HEK293 (cell line): Measurements from ENCODE around the gene XCL1.

Experiments used
- CTCF ChIA-PET: fragments of 350-600 bp; formaldehyde crosslinking; extraction: SDS; loops from one replicate; lab custom pipeline; 2021; ENCODE audit warnings: antibody characterized with exemption; lab: Yijun Ruan, JAX
- POLR2A ChIA-PET: fragments of 300-600 bp; formaldehyde crosslinking; extraction: SDS; loops from one replicate; lab custom pipeline; 2020; ENCODE audit warnings: antibody characterized with exemption, inconsistent platforms; lab: Yijun Ruan, JAX
- H3K27ac ChIP-seq: fragments of 200-500 bp; sonication (Bioruptor generic); 2 replicates; pipeline ENCODE4 v1.5.1; 2014; ENCODE audit warnings: low read depth, low read length, control low read depth, inconsistent platforms; ENCODE audit errors: extremely low read depth
- H3K36me3 ChIP-seq, 2 experiments: fragments of 200-500 bp in 1 of 2; sonication (Bioruptor generic) in 1 of 2; 1 replicate in 1 of 2; 2 replicates in 1 of 2; pipeline ENCODE4 v1.5.1; 2014 to 2017; ENCODE audit warnings: inconsistent platforms in 2 of 2, low read length in 2 of 2; ENCODE audit not compliant: control insufficient read depth in 2 of 2, insufficient read depth in 1 of 2
- H3K4me1 ChIP-seq: fragments of 200-500 bp; sonication (Bioruptor generic); 2 replicates; pipeline ENCODE4 v1.5.1; 2014; ENCODE audit warnings: mild to moderate bottlenecking, low read length, inconsistent platforms; ENCODE audit not compliant: control insufficient read depth, insufficient read depth
- H3K4me3 ChIP-seq: 2 replicates; pipeline ENCODE4 v1.5.1; 2011; ENCODE audit warnings: low read depth, mild to moderate bottlenecking, control low read depth, low read length, moderate library complexity
- H3K9me3 ChIP-seq: fragments of 200-500 bp; sonication (Bioruptor generic); 2 replicates; pipeline ENCODE4 v1.5.1; 2014; ENCODE audit warnings: low read depth, low read length, inconsistent platforms; ENCODE audit not compliant: control insufficient read depth, insufficient read depth
- FEZF1 ChIP-seq: fragments of 450-650 bp; formaldehyde crosslinking; IDR thresholded peaks from 2 replicates; pipeline ENCODE4 v1.5.1; 2016; ENCODE audit warnings: missing biosample characterization, missing genetic modification characterization
- HOXA7 ChIP-seq: sonication (generic); formaldehyde crosslinking; IDR thresholded peaks from 2 replicates; pipeline ENCODE4 v1.8.1; 2022; ENCODE audit warnings: missing genetic modification reagents, borderline replicate concordance
- KLF10 ChIP-seq: fragments of 450-650 bp; IDR thresholded peaks from 2 replicates; pipeline ENCODE4 v1.5.1; 2018; ENCODE audit warnings: missing biosample characterization, mild to moderate bottlenecking, missing genetic modification characterization
- SETDB1 ChIP-seq: IDR thresholded peaks from one replicate; pipeline ENCODE4 v1.6.1; 2017; ENCODE audit warnings: mild to moderate bottlenecking, low read length, moderate library complexity, mixed read lengths; ENCODE audit not compliant: insufficient read length
- ZBTB1 ChIP-seq: fragments of 450-650 bp; formaldehyde crosslinking; IDR thresholded peaks from 2 replicates; pipeline ENCODE4 v1.5.1; 2016; ENCODE audit warnings: missing biosample characterization, missing genetic modification characterization
- ZBTB17 ChIP-seq: fragments of 450-650 bp; formaldehyde crosslinking; IDR thresholded peaks from 2 replicates; pipeline ENCODE4 v1.5.1; 2016; ENCODE audit warnings: missing biosample characterization, missing genetic modification characterization
- ZNF121 ChIP-seq: fragments of 450-650 bp; formaldehyde crosslinking; IDR thresholded peaks from 2 replicates; pipeline ENCODE4 v1.5.1; 2016; ENCODE audit warnings: missing biosample characterization, missing genetic modification characterization
- ZNF16 ChIP-seq: fragments of 450-650 bp; formaldehyde crosslinking; IDR thresholded peaks from 2 replicates; pipeline ENCODE4 v1.5.1; 2016; ENCODE audit warnings: low read depth, missing biosample characterization, missing genetic modification characterization
- ZNF174 ChIP-seq: fragments of 450-650 bp; formaldehyde crosslinking; IDR thresholded peaks from 2 replicates; pipeline ENCODE4 v1.5.0; 2017; ENCODE audit warnings: missing biosample characterization, mild to moderate bottlenecking, missing genetic modification characterization
- ZNF221 ChIP-seq: fragments of 450-650 bp; formaldehyde crosslinking; IDR thresholded peaks from 2 replicates; pipeline ENCODE4 v1.5.1; 2017; ENCODE audit warnings: missing biosample characterization, missing genetic modification characterization, borderline replicate concordance
- ZNF404 ChIP-seq: fragments of 450-650 bp; formaldehyde crosslinking; IDR thresholded peaks from 2 replicates; pipeline ENCODE4 v1.5.1; 2017; ENCODE audit warnings: missing biosample characterization, missing genetic modification characterization
- ZNF514 ChIP-seq: fragments of 450-650 bp; formaldehyde crosslinking; IDR thresholded peaks from 2 replicates; pipeline ENCODE4 v1.5.1; 2016; ENCODE audit warnings: missing biosample characterization, missing genetic modification characterization
- ZNF558 ChIP-seq: fragments of 450-650 bp; formaldehyde crosslinking; IDR thresholded peaks from 2 replicates; pipeline ENCODE4 v1.5.1; 2016; ENCODE audit warnings: missing biosample characterization, missing genetic modification characterization
- ZNF629 ChIP-seq: fragments of 450-650 bp; formaldehyde crosslinking; IDR thresholded peaks from 2 replicates; pipeline ENCODE4 v1.5.1; 2017; ENCODE audit warnings: missing biosample characterization, missing genetic modification characterization
- ZNF707 ChIP-seq: fragments of 450-650 bp; formaldehyde crosslinking; IDR thresholded peaks from 2 replicates; pipeline ENCODE4 v1.5.1; 2016; ENCODE audit warnings: missing biosample characterization, missing genetic modification characterization
- ZNF792 ChIP-seq: fragments of 450-650 bp; formaldehyde crosslinking; IDR thresholded peaks from 2 replicates; pipeline ENCODE4 v1.5.1; 2016; ENCODE audit warnings: missing biosample characterization, missing genetic modification characterization
- ZNF837 ChIP-seq: fragments of 450-650 bp; formaldehyde crosslinking; IDR thresholded peaks from 2 replicates; pipeline ENCODE4 v1.5.1; 2016; ENCODE audit warnings: missing biosample characterization, missing genetic modification characterization
- TF ChIP-seq, protein P1 (sequence below): fragments of 450-650 bp; formaldehyde crosslinking; IDR thresholded peaks from 2 replicates; pipeline ENCODE4 v1.5.1; 2016; ENCODE audit warnings: missing biosample characterization, missing genetic modification characterization, low read depth
- TF ChIP-seq, protein P2 (sequence below): fragments of 450-650 bp; formaldehyde crosslinking; IDR thresholded peaks from 2 replicates; pipeline ENCODE4 v1.5.1; 2016; ENCODE audit warnings: missing biosample characterization, missing genetic modification characterization
- TF ChIP-seq, protein P3 (sequence below): fragments of 450-650 bp; formaldehyde crosslinking; IDR thresholded peaks from 2 replicates; pipeline ENCODE4 v1.5.1; 2016; ENCODE audit warnings: missing biosample characterization, missing genetic modification characterization
- TF ChIP-seq, protein P4 (sequence below): fragments of 450-650 bp; formaldehyde crosslinking; IDR thresholded peaks from 2 replicates; pipeline ENCODE4 v1.5.1; 2017; ENCODE audit warnings: missing biosample characterization, missing genetic modification characterization
- TF ChIP-seq, protein P5 (sequence below): fragments of 450-650 bp; formaldehyde crosslinking; IDR thresholded peaks from 2 replicates; pipeline ENCODE4 v1.5.1; 2016; ENCODE audit warnings: missing biosample characterization, missing genetic modification characterization

The XCL1 gene

DNA sequence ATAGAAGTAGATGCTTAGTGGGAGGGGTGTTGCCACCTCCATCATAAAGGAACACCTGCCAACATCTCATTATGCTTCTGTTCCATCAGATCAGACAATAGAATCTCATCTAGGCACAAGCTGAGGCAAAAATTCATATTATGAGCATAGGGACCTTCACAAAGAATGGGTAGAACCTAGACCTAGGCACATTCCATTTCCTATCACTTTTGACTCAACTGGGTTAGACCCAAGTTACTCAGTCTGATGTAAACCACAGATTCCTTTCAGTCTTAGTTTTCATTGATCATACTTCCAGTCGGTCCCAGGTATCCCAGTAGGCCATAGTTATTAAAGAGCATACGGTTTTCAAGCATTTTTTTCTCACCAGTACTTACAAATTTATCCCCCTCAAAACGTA, 21.7 kb downstream of the XCL1 start (continued):
- TF ChIP-seq, protein P1, sequence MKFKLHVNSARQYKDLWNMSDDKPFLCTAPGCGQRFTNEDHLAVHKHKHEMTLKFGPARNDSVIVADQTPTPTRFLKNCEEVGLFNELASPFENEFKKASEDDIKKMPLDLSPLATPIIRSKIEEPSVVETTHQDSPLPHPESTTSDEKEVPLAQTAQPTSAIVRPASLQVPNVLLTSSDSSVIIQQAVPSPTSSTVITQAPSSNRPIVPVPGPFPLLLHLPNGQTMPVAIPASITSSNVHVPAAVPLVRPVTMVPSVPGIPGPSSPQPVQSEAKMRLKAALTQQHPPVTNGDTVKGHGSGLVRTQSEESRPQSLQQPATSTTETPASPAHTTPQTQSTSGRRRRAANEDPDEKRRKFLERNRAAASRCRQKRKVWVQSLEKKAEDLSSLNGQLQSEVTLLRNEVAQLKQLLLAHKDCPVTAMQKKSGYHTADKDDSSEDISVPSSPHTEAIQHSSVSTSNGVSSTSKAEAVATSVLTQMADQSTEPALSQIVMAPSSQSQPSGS: no peak
- TF ChIP-seq, protein P2, sequence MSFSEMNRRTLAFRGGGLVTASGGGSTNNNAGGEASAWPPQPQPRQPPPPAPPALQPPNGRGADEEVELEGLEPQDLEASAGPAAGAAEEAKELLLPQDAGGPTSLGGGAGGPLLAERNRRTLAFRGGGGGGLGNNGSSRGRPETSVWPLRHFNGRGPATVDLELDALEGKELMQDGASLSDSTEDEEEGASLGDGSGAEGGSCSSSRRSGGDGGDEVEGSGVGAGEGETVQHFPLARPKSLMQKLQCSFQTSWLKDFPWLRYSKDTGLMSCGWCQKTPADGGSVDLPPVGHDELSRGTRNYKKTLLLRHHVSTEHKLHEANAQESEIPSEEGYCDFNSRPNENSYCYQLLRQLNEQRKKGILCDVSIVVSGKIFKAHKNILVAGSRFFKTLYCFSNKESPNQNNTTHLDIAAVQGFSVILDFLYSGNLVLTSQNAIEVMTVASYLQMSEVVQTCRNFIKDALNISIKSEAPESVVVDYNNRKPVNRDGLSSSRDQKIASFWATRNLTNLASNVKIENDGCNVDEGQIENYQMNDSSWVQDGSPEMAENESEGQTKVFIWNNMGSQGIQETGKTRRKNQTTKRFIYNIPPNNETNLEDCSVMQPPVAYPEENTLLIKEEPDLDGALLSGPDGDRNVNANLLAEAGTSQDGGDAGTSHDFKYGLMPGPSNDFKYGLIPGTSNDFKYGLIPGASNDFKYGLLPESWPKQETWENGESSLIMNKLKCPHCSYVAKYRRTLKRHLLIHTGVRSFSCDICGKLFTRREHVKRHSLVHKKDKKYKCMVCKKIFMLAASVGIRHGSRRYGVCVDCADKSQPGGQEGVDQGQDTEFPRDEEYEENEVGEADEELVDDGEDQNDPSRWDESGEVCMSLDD (tag by site-specific recombination): no peak

DNA sequence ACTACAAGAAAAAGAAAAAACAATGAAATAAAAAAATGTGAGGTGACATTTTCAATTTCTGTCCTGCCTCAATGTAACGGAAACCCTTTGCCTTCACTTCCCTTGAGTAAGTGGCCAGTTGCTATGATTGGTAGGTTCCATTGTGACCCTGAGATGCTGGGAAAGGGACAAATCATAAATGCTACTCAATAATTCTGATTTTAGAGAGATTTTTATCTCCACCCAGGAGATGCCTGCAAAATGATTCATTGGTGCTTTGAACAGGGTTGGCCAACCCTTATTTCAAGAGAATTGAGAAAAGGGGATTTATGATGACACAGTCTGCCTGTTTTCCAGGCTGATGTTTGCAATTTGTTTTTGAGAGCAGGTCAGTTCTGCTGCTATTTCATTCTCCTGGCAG, 22.5 kb downstream of the XCL1 start:
- H3K27ac ChIP-seq: no peak overlapping the region
- H3K36me3 ChIP-seq: no peaks in the 10 kb centered on the region
- no peaks in the 10 kb centered on the region for H3K4me1 ChIP-seq
- no peak overlapping the region for H3K4me3 ChIP-seq
- TF ChIP-seq ZNF221 (tag by site-specific recombination) (no peak), ZNF629 (tag by site-specific recombination) (no peak), ZNF121 (no peak)
- CTCF ChIA-PET: interaction anchor here (0.5 to 3.4 kb wide), 3 partner anchors 34 to 256 kb away, joined by 3 to 18 read pairs (median 3); no protein-coding TSS in a partner anchor
- no peaks in the 10 kb centered on the region for H3K9me3 ChIP-seq
- POLR2A ChIA-PET: no interaction called here

DNA sequence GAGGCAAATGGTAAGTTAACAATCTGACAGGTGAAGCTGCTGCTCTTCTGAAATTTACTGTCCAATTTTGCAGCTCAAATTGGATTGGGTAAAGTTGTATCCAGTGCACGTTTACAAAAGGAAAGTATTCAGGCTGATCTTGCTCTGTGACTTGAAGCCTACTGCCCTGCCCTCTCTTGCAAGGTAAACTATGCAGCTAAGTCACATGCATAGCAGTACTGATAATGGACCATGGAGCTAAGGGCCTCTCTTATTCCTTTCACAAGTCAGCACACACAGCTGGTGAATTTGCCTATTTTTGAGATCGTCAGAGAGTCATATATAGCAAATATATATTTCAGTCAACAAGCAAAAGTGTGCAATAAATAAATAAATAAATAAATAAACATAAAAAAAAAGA, 23.2 kb downstream of the XCL1 start:
- POLR2A ChIA-PET: no interaction called here

DNA sequence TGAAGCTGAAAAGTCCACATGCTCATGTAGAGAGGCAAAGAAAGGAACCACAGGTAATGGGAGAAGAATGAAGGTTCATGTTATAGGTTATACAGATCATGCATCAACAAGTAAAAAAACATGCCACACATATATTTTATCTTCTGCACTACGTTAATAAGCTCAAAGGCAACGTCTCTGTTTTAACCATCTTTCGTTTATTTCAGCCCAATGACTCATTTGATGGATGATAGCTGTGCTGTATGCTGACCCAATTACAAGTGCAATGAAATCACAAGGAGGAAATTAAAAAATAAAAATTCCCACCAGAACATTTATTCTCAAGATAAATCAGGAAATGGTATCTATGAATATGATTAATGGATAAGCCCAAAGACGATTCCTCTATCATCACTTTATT, 24.6 kb downstream of the XCL1 start:
- Histone ChIP-seq H3K9me3 (no peaks in the 10 kb centered on the region), H3K4me3 (no peak overlapping the region), H3K4me1 (no peaks in the 10 kb centered on the region), H3K27ac (no peak overlapping the region), H3K36me3 (no peaks in the 10 kb centered on the region)
- ChIA-PET POLR2A (no interaction called here), CTCF (interaction anchor here (1.2 to 3.4 kb wide), 3 partner anchors 161 to 366 kb away, joined by 4 to 18 read pairs (median 12); no protein-coding TSS in a partner anchor)
- TF ChIP-seq KLF10 (no peak), ZNF707 (tag by site-specific recombination) (no peak), FEZF1 (tag by site-specific recombination) (no peak), ZBTB1 (tag by site-specific recombination) (no peak), SETDB1 (no peak), HOXA7 (CRISPR knock-in tag) (no peak), ZNF16 (no peak), ZNF404 (no peak), ZNF558 (no peak), ZNF174 (no peak)
- TF ChIP-seq, protein P3, sequence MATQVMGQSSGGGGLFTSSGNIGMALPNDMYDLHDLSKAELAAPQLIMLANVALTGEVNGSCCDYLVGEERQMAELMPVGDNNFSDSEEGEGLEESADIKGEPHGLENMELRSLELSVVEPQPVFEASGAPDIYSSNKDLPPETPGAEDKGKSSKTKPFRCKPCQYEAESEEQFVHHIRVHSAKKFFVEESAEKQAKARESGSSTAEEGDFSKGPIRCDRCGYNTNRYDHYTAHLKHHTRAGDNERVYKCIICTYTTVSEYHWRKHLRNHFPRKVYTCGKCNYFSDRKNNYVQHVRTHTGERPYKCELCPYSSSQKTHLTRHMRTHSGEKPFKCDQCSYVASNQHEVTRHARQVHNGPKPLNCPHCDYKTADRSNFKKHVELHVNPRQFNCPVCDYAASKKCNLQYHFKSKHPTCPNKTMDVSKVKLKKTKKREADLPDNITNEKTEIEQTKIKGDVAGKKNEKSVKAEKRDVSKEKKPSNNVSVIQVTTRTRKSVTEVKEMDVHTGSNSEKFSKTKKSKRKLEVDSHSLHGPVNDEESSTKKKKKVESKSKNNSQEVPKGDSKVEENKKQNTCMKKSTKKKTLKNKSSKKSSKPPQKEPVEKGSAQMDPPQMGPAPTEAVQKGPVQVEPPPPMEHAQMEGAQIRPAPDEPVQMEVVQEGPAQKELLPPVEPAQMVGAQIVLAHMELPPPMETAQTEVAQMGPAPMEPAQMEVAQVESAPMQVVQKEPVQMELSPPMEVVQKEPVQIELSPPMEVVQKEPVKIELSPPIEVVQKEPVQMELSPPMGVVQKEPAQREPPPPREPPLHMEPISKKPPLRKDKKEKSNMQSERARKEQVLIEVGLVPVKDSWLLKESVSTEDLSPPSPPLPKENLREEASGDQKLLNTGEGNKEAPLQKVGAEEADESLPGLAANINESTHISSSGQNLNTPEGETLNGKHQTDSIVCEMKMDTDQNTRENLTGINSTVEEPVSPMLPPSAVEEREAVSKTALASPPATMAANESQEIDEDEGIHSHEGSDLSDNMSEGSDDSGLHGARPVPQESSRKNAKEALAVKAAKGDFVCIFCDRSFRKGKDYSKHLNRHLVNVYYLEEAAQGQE: no peak
- TF ChIP-seq, protein P4, sequence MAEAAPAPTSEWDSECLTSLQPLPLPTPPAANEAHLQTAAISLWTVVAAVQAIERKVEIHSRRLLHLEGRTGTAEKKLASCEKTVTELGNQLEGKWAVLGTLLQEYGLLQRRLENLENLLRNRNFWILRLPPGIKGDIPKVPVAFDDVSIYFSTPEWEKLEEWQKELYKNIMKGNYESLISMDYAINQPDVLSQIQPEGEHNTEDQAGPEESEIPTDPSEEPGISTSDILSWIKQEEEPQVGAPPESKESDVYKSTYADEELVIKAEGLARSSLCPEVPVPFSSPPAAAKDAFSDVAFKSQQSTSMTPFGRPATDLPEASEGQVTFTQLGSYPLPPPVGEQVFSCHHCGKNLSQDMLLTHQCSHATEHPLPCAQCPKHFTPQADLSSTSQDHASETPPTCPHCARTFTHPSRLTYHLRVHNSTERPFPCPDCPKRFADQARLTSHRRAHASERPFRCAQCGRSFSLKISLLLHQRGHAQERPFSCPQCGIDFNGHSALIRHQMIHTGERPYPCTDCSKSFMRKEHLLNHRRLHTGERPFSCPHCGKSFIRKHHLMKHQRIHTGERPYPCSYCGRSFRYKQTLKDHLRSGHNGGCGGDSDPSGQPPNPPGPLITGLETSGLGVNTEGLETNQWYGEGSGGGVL: no peak

More for the DNA sequence above, 23.2 kb downstream of the XCL1 start:
- Histone ChIP-seq H3K9me3 (no peaks in the 10 kb centered on the region), H3K4me1 (no peaks in the 10 kb centered on the region), H3K36me3 (no peaks in the 10 kb centered on the region), H3K4me3 (no peak overlapping the region), H3K27ac (no peak overlapping the region)
- CTCF ChIA-PET: interaction anchor here (0.5 to 3.4 kb wide), 6 partner anchors 34 to 749 kb away, joined by 3 to 18 read pairs (median 6); no protein-coding TSS in a partner anchor
- no peak for TF ChIP-seq ZBTB17 (tag by site-specific recombination)
- TF ChIP-seq ZNF837 (tag by site-specific recombination): no peak
- TF ChIP-seq HOXA7 (CRISPR knock-in tag): no peak
- no peak for TF ChIP-seq ZNF792
- TF ChIP-seq, protein P5, sequence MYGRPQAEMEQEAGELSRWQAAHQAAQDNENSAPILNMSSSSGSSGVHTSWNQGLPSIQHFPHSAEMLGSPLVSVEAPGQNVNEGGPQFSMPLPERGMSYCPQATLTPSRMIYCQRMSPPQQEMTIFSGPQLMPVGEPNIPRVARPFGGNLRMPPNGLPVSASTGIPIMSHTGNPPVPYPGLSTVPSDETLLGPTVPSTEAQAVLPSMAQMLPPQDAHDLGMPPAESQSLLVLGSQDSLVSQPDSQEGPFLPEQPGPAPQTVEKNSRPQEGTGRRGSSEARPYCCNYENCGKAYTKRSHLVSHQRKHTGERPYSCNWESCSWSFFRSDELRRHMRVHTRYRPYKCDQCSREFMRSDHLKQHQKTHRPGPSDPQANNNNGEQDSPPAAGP: no peak
- TF ChIP-seq ZNF514: no peak
